SK-N-SH treated with all-trans-retinoic acid at 6 μM for 48 hours (cell line): ENCODE data around the gene SGIP1.

Experiments
- ARNTL ChIP-seq: fragments of 450-650 bp; formaldehyde crosslinking; IDR thresholded peaks from 2 replicates; pipeline ENCODE4 v1.5.0; 2020; ENCODE audit warnings: low read depth, mild to moderate bottlenecking, moderate library complexity, borderline replicate concordance
- BACH2 ChIP-seq: fragments of 250-450 bp; sonication (Bioruptor Pico); IDR thresholded peaks from 2 replicates; pipeline ENCODE4 v1.9.0; 2021; ENCODE audit warnings: mild to moderate bottlenecking, borderline replicate concordance
- CREB5 ChIP-seq: fragments of 250-450 bp; sonication (Bioruptor Pico); IDR thresholded peaks from 2 replicates; pipeline ENCODE4 v1.5.1; 2020; ENCODE audit warnings: low read depth, mild to moderate bottlenecking, moderate library complexity
- GLIS3 ChIP-seq: fragments of 250-450 bp; sonication (Bioruptor Pico); IDR thresholded peaks from 2 replicates; pipeline ENCODE4 v1.5.0; 2020; ENCODE audit warnings: mild to moderate bottlenecking, moderate library complexity
- ISL1 ChIP-seq: fragments of 250-450 bp; sonication (Bioruptor Pico); IDR thresholded peaks from 2 replicates; pipeline ENCODE4 v2.1.2; 2022; ENCODE audit warnings: mild to moderate bottlenecking, moderate library complexity
- OSR1 ChIP-seq: fragments of 250-450 bp; sonication (Bioruptor Pico); IDR thresholded peaks from 2 replicates; pipeline ENCODE4 v1.8.0; 2022; ENCODE audit warnings: moderate library complexity, mild to moderate bottlenecking, inconsistent platforms
- PATZ1 ChIP-seq: fragments of 250-450 bp; sonication (Bioruptor Pico); IDR thresholded peaks from 2 replicates; pipeline ENCODE4 v1.8.0; 2020; ENCODE audit warnings: mild to moderate bottlenecking, moderate library complexity, borderline replicate concordance
- POU6F1 ChIP-seq: fragments of 250-450 bp; sonication (Bioruptor Pico); IDR thresholded peaks from 2 replicates; pipeline ENCODE4 v1.8.0; 2021; ENCODE audit warnings: low read depth, mild to moderate bottlenecking, moderate library complexity, borderline replicate concordance
- RARB ChIP-seq: fragments of 250-450 bp; sonication (Bioruptor Pico); IDR thresholded peaks from 2 replicates; pipeline ENCODE4 v1.8.0; 2021; ENCODE audit warnings: mild to moderate bottlenecking, moderate library complexity
- TSHZ2 ChIP-seq: fragments of 250-450 bp; sonication (Bioruptor Pico); IDR thresholded peaks from 2 replicates; pipeline ENCODE4 v1.5.0; 2020; ENCODE audit warnings: mild to moderate bottlenecking, moderate library complexity
- ZC3H10 ChIP-seq: fragments of 250-450 bp; sonication (Bioruptor Pico); IDR thresholded peaks from 2 replicates; pipeline ENCODE4 v1.5.1; 2021; ENCODE audit warnings: mild to moderate bottlenecking, moderate library complexity
- ZFP3 ChIP-seq: fragments of 250-450 bp; sonication (Bioruptor Pico); IDR thresholded peaks from 2 replicates; pipeline ENCODE4 v1.5.0; 2020; ENCODE audit warnings: mild to moderate bottlenecking, moderate library complexity
- ZFP30 ChIP-seq: fragments of 450-650 bp; formaldehyde crosslinking; IDR thresholded peaks from 2 replicates; pipeline ENCODE4 v1.5.0; 2022; ENCODE audit warnings: mild to moderate bottlenecking, moderate library complexity
- ZNF70 ChIP-seq: fragments of 450-650 bp; formaldehyde crosslinking; IDR thresholded peaks from 2 replicates; pipeline ENCODE4 v1.5.0; 2020; ENCODE audit warnings: mild to moderate bottlenecking, moderate library complexity

- TF ChIP-seq ZFP3 (CRISPR knock-in tag) (no peak), RARB (CRISPR knock-in tag) (no peak), ISL1 (no peak), ARNTL (CRISPR knock-in tag) (no peak), CREB5 (CRISPR knock-in tag) (no peak), ZFP30 (CRISPR knock-in tag) (no peak), POU6F1 (no peak), ZNF70 (no peak), GLIS3 (CRISPR knock-in tag) (no peak), TSHZ2 (CRISPR knock-in tag) (no peak), OSR1 (CRISPR knock-in tag) (no peak), PATZ1 (CRISPR knock-in tag) (no peak), BACH2 (no peak), ZC3H10 (CRISPR knock-in tag) (no peak)
Observed at GRCh38 chr1:66750577-66750976, 216.6 kb downstream of the SGIP1 start.
